HepG2 (cell line): Measurements from ENCODE around the gene PSMA3. TPM values are rescaled to one million over a fixed set of nuclear protein-coding genes. Genes with fewer than 3 reads are reported as not detected.

Experiments used
- CREB1 ChIP-seq, 2 experiments: fragments of 450-650 bp in 1 of 2; IDR thresholded peaks; 2 replicates each; pipeline ENCODE4 v1.6.1; 2016 to 2017; ENCODE audit warnings: control low read depth in 1 of 2, mild to moderate bottlenecking in 1 of 2, missing compliant biosample characterization in 1 of 2, missing genetic modification characterization in 1 of 2
- GTF2F1 ChIP-seq: fragments of 150-350 bp; IDR thresholded peaks from 2 replicates; pipeline ENCODE4 v1.6.1; 2014; ENCODE audit warnings: low read length
- HDAC6 ChIP-seq: fragments of 200-600 bp; sonication (generic); IDR thresholded peaks from 2 replicates; pipeline ENCODE4 v1.7.0; 2017; ENCODE audit warnings: mild to moderate bottlenecking, antibody characterized with exemption, low read length, low read depth
- HIVEP1 ChIP-seq: sonication (generic); formaldehyde crosslinking; IDR thresholded peaks from 2 replicates; pipeline ENCODE4 v1.4.0; 2020; ENCODE audit warnings: mild to moderate bottlenecking, missing genetic modification reagents
- LRRFIP1 ChIP-seq: sonication (generic); formaldehyde crosslinking; conservative IDR thresholded peaks from 2 replicates; pipeline ENCODE4 v1.4.0; 2020; ENCODE audit warnings: missing genetic modification reagents
- MEF2D ChIP-seq: sonication (generic); formaldehyde crosslinking; IDR thresholded peaks from 2 replicates; pipeline ENCODE4 v1.5.1; 2020; ENCODE audit warnings: mild to moderate bottlenecking, missing genetic modification reagents
- NFE2L1 ChIP-seq: sonication (generic); formaldehyde crosslinking; IDR thresholded peaks from 2 replicates; pipeline ENCODE4 v1.4.0; 2020; ENCODE audit warnings: missing genetic modification reagents, mild to moderate bottlenecking, borderline replicate concordance
- RBM39 ChIP-seq: fragments of 200-400 bp; formaldehyde crosslinking; IDR thresholded peaks from one replicate; pipeline ENCODE4 v1.6.1; 2018; ENCODE audit warnings: antibody characterized with exemption, mild to moderate bottlenecking, low read depth, low read length; ENCODE audit not compliant: poor library complexity, severe bottlenecking
- REPIN1 ChIP-seq: sonication (generic); formaldehyde crosslinking; IDR thresholded peaks from 2 replicates; pipeline ENCODE4 v1.8.0; 2022; ENCODE audit warnings: missing genetic modification reagents, low read depth, mild to moderate bottlenecking, borderline replicate concordance
- SNAPC5 ChIP-seq: sonication (generic); formaldehyde crosslinking; IDR thresholded peaks from 2 replicates; pipeline ENCODE4 v1.8.1; 2023; ENCODE audit warnings: mild to moderate bottlenecking, missing genetic modification reagents, borderline replicate concordance
- SRSF4 ChIP-seq: fragments of 200-400 bp; formaldehyde crosslinking; IDR thresholded peaks from one replicate; pipeline ENCODE4 v1.6.1; 2018; ENCODE audit warnings: mild to moderate bottlenecking, low read depth, low read length, moderate library complexity; ENCODE audit not compliant: poor library complexity, severe bottlenecking
- TEAD3 ChIP-seq: optimal IDR thresholded peaks from 2 replicates; pipeline ENCODE3; 2016; ENCODE audit warnings: borderline replicate concordance
- XRCC5 ChIP-seq: fragments of 200-400 bp; formaldehyde crosslinking; optimal IDR thresholded peaks from 2 replicates; pipeline ENCODE3; 2017; ENCODE audit warnings: mild to moderate bottlenecking, low read length
- ZC3H13 ChIP-seq: sonication (generic); formaldehyde crosslinking; IDR thresholded peaks from 2 replicates; pipeline ENCODE4 v1.8.1; 2023; ENCODE audit warnings: mild to moderate bottlenecking, missing genetic modification reagents, moderate library complexity
- ZMAT3 ChIP-seq: sonication (generic); formaldehyde crosslinking; conservative IDR thresholded peaks from 2 replicates; pipeline ENCODE4 v1.7.0; 2021; ENCODE audit warnings: missing genetic modification reagents
- ZMYM4 ChIP-seq: sonication (generic); formaldehyde crosslinking; IDR thresholded peaks from 2 replicates; pipeline ENCODE4 v1.8.1; 2023; ENCODE audit warnings: mild to moderate bottlenecking, missing genetic modification reagents
- ZNF20 ChIP-seq: sonication (generic); formaldehyde crosslinking; IDR thresholded peaks from 2 replicates; pipeline ENCODE4 v1.4.0; 2020; ENCODE audit warnings: mild to moderate bottlenecking, moderate library complexity, missing genetic modification reagents
- ZNF282 ChIP-seq: fragments of 450-650 bp; IDR thresholded peaks from 2 replicates; pipeline ENCODE4 v1.6.1; 2018; ENCODE audit not compliant: partially characterized antibody
- ZNF570 ChIP-seq: sonication (generic); formaldehyde crosslinking; IDR thresholded peaks from 2 replicates; pipeline ENCODE4 v1.4.0; 2020; ENCODE audit warnings: mild to moderate bottlenecking, missing genetic modification reagents, borderline replicate concordance
- ZNF710 ChIP-seq: sonication (generic); formaldehyde crosslinking; IDR thresholded peaks from 2 replicates; pipeline ENCODE4 v1.5.0; 2020; ENCODE audit warnings: mild to moderate bottlenecking, missing genetic modification reagents, borderline replicate concordance
- ZZZ3 ChIP-seq: sonication (generic); formaldehyde crosslinking; IDR thresholded peaks from 2 replicates; pipeline ENCODE4 v1.4.0; 2020; ENCODE audit warnings: missing genetic modification reagents, mild to moderate bottlenecking, borderline replicate concordance
- polyA plus RNA-seq, 8 experiments: library from polyadenylated mRNA; depleted of rRNA in 3 of 8; stranded (reverse) in 7 of 8; unstranded in 1 of 8; fragments of >200 nt; fragmentation: Illumina TruSeq in 4 of 8; extraction: Trizol in 4 of 8; gene quantifications; 2 replicates each; pipeline versions ENCODE4 v1.2.1 to v1.2.3, GENCODE V29; 2011 to 2016; ENCODE audit warnings: low read depth in 4 of 8, missing spikeins in 1 of 8, mixed read lengths in 1 of 8; ENCODE audit not compliant: insufficient read depth in 1 of 8
- total RNA-seq, 5 experiments: library from RNA; depleted of rRNA; stranded (reverse); fragments of >200 nt; fragmentation: Illumina TruSeq; extraction: Trizol; gene quantifications; 2 replicates each; pipeline ENCODE4 v1.2.3, GENCODE V29; 2016; ENCODE audit warnings: low read depth in 1 of 5

PSMA3 gene
- total and polyA plus RNA-seq, 2 of the 13 experiments (the other 11 are each of a cell fraction or from before 2014, with no cell fraction given): 232 to 275 TPM

GRCh38 chr14:58244556-58245387 is at the start of gene PSMA3 (continued):
- TF ChIP-seq ZNF282 (no peak), ZC3H13 (CRISPR knock-in tag) (no peak), ZMAT3 (CRISPR knock-in tag) (0 out of 2 replicates have a peak, but pooled peaks have one; percentile 52), SNAPC5 (CRISPR knock-in tag) (0 out of 2 replicates have a peak, but pooled peaks have one; percentile 60), XRCC5 (peak; percentile 33), CREB1 (IDR thresholded peaks at IDR 0.05) (no peak), CREB1 (CRISPR knock-in tag; IDR thresholded peaks at IDR 0.05) (peak; percentile 61), TEAD3 (CRISPR knock-in tag) (peak; percentile 51), HDAC6 (0 out of 2 replicates have a peak, but pooled peaks have one; percentile 68), ZMYM4 (CRISPR knock-in tag) (peak; percentile 62; the same call in 1 of the 2 replicates), NFE2L1 (CRISPR knock-in tag) (peak; percentile 98), ZNF710 (CRISPR knock-in tag) (peak; percentile 29; the same call in 1 of the 2 replicates), GTF2F1 (peak; percentile 77; the same call in 1 of the 2 replicates), ZZZ3 (CRISPR knock-in tag) (peak; percentile 75; the same call in 1 of the 2 replicates), ZNF570 (CRISPR knock-in tag) (no peak), RBM39 (peak; percentile 34), SRSF4 (no peak), REPIN1 (peak; percentile 66; the same call in 1 of the 2 replicates), ZNF20 (CRISPR knock-in tag) (no peak), MEF2D (CRISPR knock-in tag) (0 out of 2 replicates have a peak, but pooled peaks have one; percentile 21), HIVEP1 (CRISPR knock-in tag) (0 out of 2 replicates have a peak, but pooled peaks have one; percentile 17), LRRFIP1 (CRISPR knock-in tag) (no peak)
